Measurements from ENCODE around the gene PDCD1LG2. TPM values are rescaled to one million over a fixed set of nuclear protein-coding genes. Genes with fewer than 3 reads are reported as not detected.

Gene PDCD1LG2
- total and polyA plus RNA-seq, 4 donors: 0.46 to 2.5 (median 1.3) TPM

DNA sequence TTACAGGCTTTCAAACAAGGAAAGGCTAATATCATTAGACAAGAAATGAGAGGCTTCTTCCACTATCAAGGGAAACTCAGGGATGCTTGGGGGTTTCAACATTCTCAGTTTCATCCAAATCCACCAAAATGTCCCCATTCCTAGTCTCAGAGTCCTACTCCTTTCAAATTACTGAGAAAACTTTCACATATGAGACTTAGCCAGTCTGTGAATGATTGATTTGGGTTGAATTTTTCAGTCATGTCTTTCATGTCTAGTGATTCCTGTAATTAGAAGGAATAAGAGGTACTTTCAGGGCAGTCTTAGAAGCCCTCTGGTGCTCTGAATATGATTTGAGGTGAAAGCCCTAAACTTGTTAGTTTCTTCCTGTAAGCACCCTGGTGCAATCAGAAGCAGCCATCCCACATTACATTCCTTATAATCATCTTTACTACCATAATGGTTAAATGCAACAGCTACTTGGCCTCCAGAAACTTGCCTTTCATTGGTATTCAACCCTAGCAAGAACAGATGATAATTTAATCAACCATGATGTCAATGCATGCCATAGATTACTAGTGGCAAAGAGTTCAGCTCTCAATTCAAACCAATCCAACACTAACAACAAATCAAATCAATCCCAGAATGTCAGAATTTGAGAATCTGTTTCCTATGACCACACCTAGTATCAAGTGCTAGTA lies 67.8 kb downstream of the PDCD1LG2 start:
- H3K27me3 ChIP-seq (ENCODE audit: control insufficient read depth in 4 of 4, insufficient read depth in 4 of 4, low read length in 3 of 4): no peaks in the 10 kb centered on the region
- no peak for DNase-seq (ENCODE audit: low spot score)
- TF ChIP-seq GABPA (IDR thresholded peaks at IDR 0.05 in 1 of 2, conservative IDR thresholded peaks at IDR 0.05 in 1 of 2) (no peak), HNF4A (conservative IDR thresholded peaks at IDR 0.05) (no peak)
- H3K27ac ChIP-seq (ENCODE audit: low read depth in 1 of 2, low read length in 2 of 2): no peak overlapping the region
- no peaks in the 10 kb centered on the region for H3K9me3 ChIP-seq (ENCODE audit: control insufficient read depth in 4 of 4, low read length in 3 of 4)
- H3K4me3 ChIP-seq (ENCODE audit: low read depth in 1 of 3, low read length in 3 of 3): no peak overlapping the region
- H3K4me1 ChIP-seq (ENCODE audit: control insufficient read depth in 4 of 4, insufficient read depth in 4 of 4, low read length in 3 of 4): no peaks in the 10 kb centered on the region
- no peaks in the 10 kb centered on the region for H3K36me3 ChIP-seq (ENCODE audit: control insufficient read depth in 4 of 4, insufficient read depth in 3 of 4, low read depth in 1 of 4, low read length in 3 of 4)
- H3K9ac ChIP-seq (ENCODE audit: low read depth in 1 of 2, low read length in 2 of 2): no peak overlapping the region

DNA sequence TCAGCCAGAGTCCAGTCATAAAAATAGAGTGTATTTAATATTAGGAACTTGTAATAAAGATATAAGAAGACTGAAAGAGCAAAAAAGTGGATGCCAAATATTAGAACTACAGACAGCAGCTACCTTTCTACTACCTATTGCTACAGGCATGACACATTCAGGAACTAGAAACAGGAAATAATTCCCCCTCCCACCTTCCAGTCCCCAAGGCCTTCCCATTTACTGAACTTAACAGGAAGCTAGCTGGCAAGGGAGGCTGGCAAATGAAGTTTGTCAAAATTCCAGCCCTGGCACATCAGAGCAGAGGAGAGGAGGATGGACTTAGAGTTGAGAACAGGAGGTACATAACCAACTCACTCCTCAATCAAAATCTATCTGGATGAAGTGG lies 68.4 kb downstream of the PDCD1LG2 start:
- Histone ChIP-seq H3K36me3 (ENCODE audit: control insufficient read depth in 4 of 4, insufficient read depth in 3 of 4, low read depth in 1 of 4, low read length in 3 of 4) (no peaks in the 10 kb centered on the region), H3K4me3 (ENCODE audit: low read depth in 1 of 3, low read length in 3 of 3) (no peak overlapping the region), H3K9ac (ENCODE audit: low read depth in 1 of 2, low read length in 2 of 2) (no peak overlapping the region), H3K9me3 (ENCODE audit: control insufficient read depth in 4 of 4, low read length in 3 of 4) (no peaks in the 10 kb centered on the region), H3K27ac (ENCODE audit: low read depth in 1 of 2, low read length in 2 of 2) (no peak overlapping the region), H3K4me1 (ENCODE audit: control insufficient read depth in 4 of 4, insufficient read depth in 4 of 4, low read length in 3 of 4) (no peaks in the 10 kb centered on the region), H3K27me3 (ENCODE audit: control insufficient read depth in 4 of 4, insufficient read depth in 4 of 4, low read length in 3 of 4) (no peaks in the 10 kb centered on the region)
- no peak for TF ChIP-seq FOXA1 (IDR thresholded peaks at IDR 0.05)
- no peak for TF ChIP-seq GABPA (IDR thresholded peaks at IDR 0.05 in 1 of 2, conservative IDR thresholded peaks at IDR 0.05 in 1 of 2)
- DNase-seq (ENCODE audit: low spot score): no peak

DNA sequence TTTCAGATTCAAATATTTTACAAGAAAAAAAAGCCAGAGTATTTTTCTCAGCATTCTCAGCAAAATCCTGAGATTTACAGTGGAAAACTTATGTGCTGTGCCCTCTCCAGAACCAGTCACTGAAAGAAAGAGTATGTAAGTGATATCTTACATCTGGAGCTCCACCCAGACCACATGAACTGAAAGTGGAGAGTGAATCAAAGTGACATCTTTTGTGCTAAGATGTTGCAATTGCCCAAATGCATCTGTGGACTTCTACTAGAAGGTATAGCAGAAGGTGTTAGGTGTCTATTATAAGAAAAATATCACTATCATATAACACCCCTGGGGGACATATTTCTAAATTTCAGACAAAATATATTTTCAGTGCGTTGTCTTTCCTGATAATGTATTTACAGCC lies 69.5 kb downstream of the PDCD1LG2 start:
- no peaks in the 10 kb centered on the region for H3K36me3 ChIP-seq (ENCODE audit: control insufficient read depth in 4 of 4, insufficient read depth in 3 of 4, low read depth in 1 of 4, low read length in 3 of 4)
- H3K27ac ChIP-seq (ENCODE audit: low read depth in 1 of 2, low read length in 2 of 2): no peak overlapping the region
- H3K9me3 ChIP-seq (ENCODE audit: control insufficient read depth in 4 of 4, low read length in 3 of 4): no peaks in the 10 kb centered on the region
- TF ChIP-seq, protein P1, sequence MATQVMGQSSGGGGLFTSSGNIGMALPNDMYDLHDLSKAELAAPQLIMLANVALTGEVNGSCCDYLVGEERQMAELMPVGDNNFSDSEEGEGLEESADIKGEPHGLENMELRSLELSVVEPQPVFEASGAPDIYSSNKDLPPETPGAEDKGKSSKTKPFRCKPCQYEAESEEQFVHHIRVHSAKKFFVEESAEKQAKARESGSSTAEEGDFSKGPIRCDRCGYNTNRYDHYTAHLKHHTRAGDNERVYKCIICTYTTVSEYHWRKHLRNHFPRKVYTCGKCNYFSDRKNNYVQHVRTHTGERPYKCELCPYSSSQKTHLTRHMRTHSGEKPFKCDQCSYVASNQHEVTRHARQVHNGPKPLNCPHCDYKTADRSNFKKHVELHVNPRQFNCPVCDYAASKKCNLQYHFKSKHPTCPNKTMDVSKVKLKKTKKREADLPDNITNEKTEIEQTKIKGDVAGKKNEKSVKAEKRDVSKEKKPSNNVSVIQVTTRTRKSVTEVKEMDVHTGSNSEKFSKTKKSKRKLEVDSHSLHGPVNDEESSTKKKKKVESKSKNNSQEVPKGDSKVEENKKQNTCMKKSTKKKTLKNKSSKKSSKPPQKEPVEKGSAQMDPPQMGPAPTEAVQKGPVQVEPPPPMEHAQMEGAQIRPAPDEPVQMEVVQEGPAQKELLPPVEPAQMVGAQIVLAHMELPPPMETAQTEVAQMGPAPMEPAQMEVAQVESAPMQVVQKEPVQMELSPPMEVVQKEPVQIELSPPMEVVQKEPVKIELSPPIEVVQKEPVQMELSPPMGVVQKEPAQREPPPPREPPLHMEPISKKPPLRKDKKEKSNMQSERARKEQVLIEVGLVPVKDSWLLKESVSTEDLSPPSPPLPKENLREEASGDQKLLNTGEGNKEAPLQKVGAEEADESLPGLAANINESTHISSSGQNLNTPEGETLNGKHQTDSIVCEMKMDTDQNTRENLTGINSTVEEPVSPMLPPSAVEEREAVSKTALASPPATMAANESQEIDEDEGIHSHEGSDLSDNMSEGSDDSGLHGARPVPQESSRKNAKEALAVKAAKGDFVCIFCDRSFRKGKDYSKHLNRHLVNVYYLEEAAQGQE (IDR thresholded peaks at IDR 0.05): no peak
- TF ChIP-seq SP1 (IDR thresholded peaks at IDR 0.05) (no peak), EGR1 (IDR thresholded peaks at IDR 0.05; ENCODE audit: low read depth in 2 of 2) (no peak)
- no peaks in the 10 kb centered on the region for H3K27me3 ChIP-seq (ENCODE audit: control insufficient read depth in 4 of 4, insufficient read depth in 4 of 4, low read length in 3 of 4)
- no peak for DNase-seq (ENCODE audit: low spot score)
- no peaks in the 10 kb centered on the region for H3K4me1 ChIP-seq (ENCODE audit: control insufficient read depth in 4 of 4, insufficient read depth in 4 of 4, low read length in 3 of 4)
- WGBS: 98% methylated on average over 1 of the region's 1 CpG
- H3K4me3 ChIP-seq (ENCODE audit: low read depth in 1 of 3, low read length in 3 of 3): no peak overlapping the region
- H3K9ac ChIP-seq (ENCODE audit: low read depth in 1 of 2, low read length in 2 of 2): no peak overlapping the region

DNA sequence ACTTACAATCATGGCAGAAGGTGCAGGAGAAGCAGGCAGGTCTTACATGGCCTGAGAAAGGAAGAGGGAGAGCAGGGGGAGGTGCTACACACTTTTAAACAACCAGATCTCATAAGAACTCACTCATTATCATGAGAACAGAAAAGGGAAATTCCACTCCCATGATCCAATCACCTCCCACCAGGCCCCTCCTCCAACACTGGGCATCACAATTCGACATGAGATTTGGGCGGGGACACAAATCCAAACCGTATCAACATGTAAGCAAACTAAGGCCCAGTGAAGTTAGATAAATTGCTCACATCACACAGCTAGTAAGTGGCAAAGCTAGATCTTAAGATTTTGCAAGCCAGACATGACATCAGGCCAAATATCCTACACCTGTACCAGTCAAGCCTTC lies 70.3 kb downstream of the PDCD1LG2 start:
- Histone ChIP-seq H3K4me1 (ENCODE audit: control insufficient read depth in 4 of 4, insufficient read depth in 4 of 4, low read length in 3 of 4) (no peaks in the 10 kb centered on the region), H3K9me3 (ENCODE audit: control insufficient read depth in 4 of 4, low read length in 3 of 4) (no peaks in the 10 kb centered on the region), H3K27me3 (ENCODE audit: control insufficient read depth in 4 of 4, insufficient read depth in 4 of 4, low read length in 3 of 4) (no peaks in the 10 kb centered on the region), H3K27ac (ENCODE audit: low read depth in 1 of 2, low read length in 2 of 2) (no peak overlapping the region), H3K4me3 (ENCODE audit: low read depth in 1 of 3, low read length in 3 of 3) (no peak overlapping the region), H3K36me3 (ENCODE audit: control insufficient read depth in 4 of 4, insufficient read depth in 3 of 4, low read depth in 1 of 4, low read length in 3 of 4) (no peaks in the 10 kb centered on the region), H3K9ac (ENCODE audit: low read depth in 1 of 2, low read length in 2 of 2) (no peak overlapping the region)
- WGBS: 91% methylated on average over 3 of the region's 3 CpGs
- DNase-seq (ENCODE audit: low spot score): no peak
- TF ChIP-seq FOXA1 (IDR thresholded peaks at IDR 0.05): no peak
- TF ChIP-seq, protein P2, sequence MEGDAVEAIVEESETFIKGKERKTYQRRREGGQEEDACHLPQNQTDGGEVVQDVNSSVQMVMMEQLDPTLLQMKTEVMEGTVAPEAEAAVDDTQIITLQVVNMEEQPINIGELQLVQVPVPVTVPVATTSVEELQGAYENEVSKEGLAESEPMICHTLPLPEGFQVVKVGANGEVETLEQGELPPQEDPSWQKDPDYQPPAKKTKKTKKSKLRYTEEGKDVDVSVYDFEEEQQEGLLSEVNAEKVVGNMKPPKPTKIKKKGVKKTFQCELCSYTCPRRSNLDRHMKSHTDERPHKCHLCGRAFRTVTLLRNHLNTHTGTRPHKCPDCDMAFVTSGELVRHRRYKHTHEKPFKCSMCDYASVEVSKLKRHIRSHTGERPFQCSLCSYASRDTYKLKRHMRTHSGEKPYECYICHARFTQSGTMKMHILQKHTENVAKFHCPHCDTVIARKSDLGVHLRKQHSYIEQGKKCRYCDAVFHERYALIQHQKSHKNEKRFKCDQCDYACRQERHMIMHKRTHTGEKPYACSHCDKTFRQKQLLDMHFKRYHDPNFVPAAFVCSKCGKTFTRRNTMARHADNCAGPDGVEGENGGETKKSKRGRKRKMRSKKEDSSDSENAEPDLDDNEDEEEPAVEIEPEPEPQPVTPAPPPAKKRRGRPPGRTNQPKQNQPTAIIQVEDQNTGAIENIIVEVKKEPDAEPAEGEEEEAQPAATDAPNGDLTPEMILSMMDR (IDR thresholded peaks at IDR 0.05; ENCODE audit: low read depth, low read length, missing input control): no peak
- TF ChIP-seq RXRA (IDR thresholded peaks at IDR 0.05): no peak
- no peak for TF ChIP-seq HNF4A (conservative IDR thresholded peaks at IDR 0.05)
- TF ChIP-seq RAD21 (IDR thresholded peaks at IDR 0.05): no peak
- no peak for TF ChIP-seq HNF4G (IDR thresholded peaks at IDR 0.05)
- TF ChIP-seq SP1 (IDR thresholded peaks at IDR 0.05): no peak
- TF ChIP-seq, protein P3, sequence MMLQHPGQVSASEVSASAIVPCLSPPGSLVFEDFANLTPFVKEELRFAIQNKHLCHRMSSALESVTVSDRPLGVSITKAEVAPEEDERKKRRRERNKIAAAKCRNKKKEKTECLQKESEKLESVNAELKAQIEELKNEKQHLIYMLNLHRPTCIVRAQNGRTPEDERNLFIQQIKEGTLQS (IDR thresholded peaks at IDR 0.05): no peak
- TF ChIP-seq, protein P4, sequence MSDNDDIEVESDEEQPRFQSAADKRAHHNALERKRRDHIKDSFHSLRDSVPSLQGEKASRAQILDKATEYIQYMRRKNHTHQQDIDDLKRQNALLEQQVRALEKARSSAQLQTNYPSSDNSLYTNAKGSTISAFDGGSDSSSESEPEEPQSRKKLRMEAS (IDR thresholded peaks at IDR 0.05): no peak
- no peak for TF ChIP-seq NR2F2 (IDR thresholded peaks at IDR 0.05)
- TF ChIP-seq, protein P1 (IDR thresholded peaks at IDR 0.05): no peak
- no peak for TF ChIP-seq EGR1 (IDR thresholded peaks at IDR 0.05; ENCODE audit: low read depth in 2 of 2)
